Gastroesophageal sphincter (tissue), 4 donors: Measurements from ENCODE around the gene NIBAN1. TPM values are rescaled to one million over a fixed set of nuclear protein-coding genes. Genes with fewer than 3 reads are reported as not detected.

Source experiments
- ATAC-seq: fragments of 150-250 bp; one replicate; pipeline ENCODE4 v1.9.1; 2016; ENCODE audit warnings: mild to moderate bottlenecking, moderate library complexity
- H3K27ac ChIP-seq, 4 donors: fragments of 200-600 bp; sonication (generic) in 3 of 4; 1 replicate in 3 of 4; 2 replicates in 1 of 4; pipeline ENCODE4 v1.5.1; 2016 to 2019
- H3K27me3 ChIP-seq: fragments of 200-600 bp; sonication (generic); one replicate; pipeline ENCODE4 v1.5.1; 2019
- H3K36me3 ChIP-seq, 2 donors: fragments of 200-600 bp; sonication (generic); one replicate each; pipeline ENCODE4 v1.5.1; 2019; ENCODE audit warnings: control low read depth in 1 of 2
- H3K4me1 ChIP-seq, 3 donors: fragments of 200-600 bp; sonication (generic); 1 replicate in 2 of 3; 2 replicates in 1 of 3; pipeline ENCODE4 v1.5.1; 2016 to 2019; ENCODE audit warnings: control low read depth in 2 of 3
- H3K4me3 ChIP-seq, 2 donors: fragments of 200-600 bp; sonication (generic); one replicate each; pipeline ENCODE4 v1.5.1; 2019; ENCODE audit warnings: mild to moderate bottlenecking in 1 of 2, moderate library complexity in 1 of 2
- H3K9me3 ChIP-seq, 3 donors: fragments of 200-600 bp; sonication (generic); one replicate each; pipeline ENCODE4 v1.5.1; 2017 to 2019; ENCODE audit warnings: control low read depth in 2 of 3
- CTCF ChIP-seq, 4 experiments: fragments of 200-600 bp in 2 of 4; fragments of 450-650 bp in 2 of 4; sonication (generic) in 1 of 4; IDR thresholded peaks; one replicate each; pipeline ENCODE4 v1.5.1; 2017 to 2019; ENCODE audit warnings: antibody characterized with exemption in 4 of 4, mild to moderate bottlenecking in 2 of 4, moderate library complexity in 2 of 4
- EP300 ChIP-seq: sonication (generic); formaldehyde crosslinking; IDR thresholded peaks from one replicate; pipeline ENCODE4 v1.6.1; 2017; ENCODE audit warnings: antibody characterized with exemption, mild to moderate bottlenecking
- POLR2A ChIP-seq, 2 donors: fragments of 450-650 bp; IDR thresholded peaks; one replicate each; pipeline ENCODE4 v1.6.1; 2017; ENCODE audit warnings: antibody characterized with exemption in 2 of 2, mild to moderate bottlenecking in 2 of 2, moderate library complexity in 1 of 2
- POLR2AphosphoS5 ChIP-seq: sonication (generic); formaldehyde crosslinking; IDR thresholded peaks from one replicate; pipeline ENCODE4 v1.6.1; 2017; ENCODE audit warnings: antibody characterized with exemption
- WGBS, 2 donors: methylation state at CpG; one replicate each; pipeline ENCODE4 v1.1.5; 2018; ENCODE audit warnings: low coverage in 1 of 2; 5-methylcytosine and 5-hydroxymethylcytosine counted together
- total RNA-seq, 4 donors: library from RNA; depleted of rRNA; stranded (reverse); fragments of >200 nt; gene quantifications; one replicate each; pipeline ENCODE4 v1.1.0, GENCODE V29; 2016

NIBAN1 gene
- total RNA-seq, 4 donors from 2014 or later: 544 to 589 (median 567) TPM

GRCh38 chr1:184940226-184940625 is 34.1 kb downstream of the NIBAN1 start:
- no peak overlapping the region for H3K27ac ChIP-seq
- H3K27me3 ChIP-seq: no peaks in the 10 kb centered on the region
- 92 to 94% methylated on average over 2 of the region's 2 CpGs for WGBS, 2 donors
- peaks cover 6 to 66% (median 7%) of the 10 kb centered on the region in 3 donors for H3K4me1 ChIP-seq
- H3K36me3 ChIP-seq: peaks cover 0 to 2% of the 10 kb centered on the region in 2 donors
- TF ChIP-seq POLR2AphosphoS5 (no peak), CTCF (IDR thresholded peaks at IDR 0.05) (no peak), POLR2A (IDR thresholded peaks at IDR 0.05) (no peak), EP300 (no peak)
- no peak for ATAC-seq
- no peaks in the 10 kb centered on the region for H3K9me3 ChIP-seq
- H3K4me3 ChIP-seq: no peak overlapping the region

- H3K4me1 ChIP-seq: peaks cover 0 to 55% (median 0%) of the 10 kb centered on the region in 3 donors
- H3K27ac ChIP-seq: no peak overlapping the region
- no peak for ATAC-seq
Observed at GRCh38 chr1:184937729-184938128, 36.6 kb downstream of the NIBAN1 start.

GRCh38 chr1:184935920-184936798 is 38.1 kb downstream of the NIBAN1 start:
- peaks cover 0 to 63% (median 0%) of the 10 kb centered on the region in 3 donors for H3K4me1 ChIP-seq
- H3K27me3 ChIP-seq: no peaks in the 10 kb centered on the region
- H3K27ac ChIP-seq: peak overlapping the region in 1 of 4 donors; percentile 51
- H3K4me3 ChIP-seq: no peak overlapping the region
- H3K9me3 ChIP-seq: no peaks in the 10 kb centered on the region
- no peak for ATAC-seq
- TF ChIP-seq POLR2A (IDR thresholded peaks at IDR 0.05) (no peak), CTCF (IDR thresholded peaks at IDR 0.05) (no peak), EP300 (no peak), POLR2AphosphoS5 (no peak)
- 33 to 66% methylated on average over 3 to 7 of the region's 8 CpGs for WGBS, 2 donors
- peaks cover 0 to 6% of the 10 kb centered on the region in 2 donors for H3K36me3 ChIP-seq

More at GRCh38 chr1:184937729-184938128, 36.6 kb downstream of the NIBAN1 start:
- no peak overlapping the region for H3K4me3 ChIP-seq
- WGBS, 2 donors: 67 to 70% methylated on average over 2 to 4 of the region's 4 CpGs
- no peak for TF ChIP-seq CTCF (IDR thresholded peaks at IDR 0.05)
- TF ChIP-seq POLR2A (IDR thresholded peaks at IDR 0.05): no peak
- no peak for TF ChIP-seq POLR2AphosphoS5
- TF ChIP-seq EP300: no peak
- H3K9me3 ChIP-seq: no peaks in the 10 kb centered on the region
- H3K36me3 ChIP-seq: peaks cover 0 to 6% of the 10 kb centered on the region in 2 donors
- H3K27me3 ChIP-seq: no peaks in the 10 kb centered on the region

GRCh38 chr1:184933944-184934343 is 40.4 kb downstream of the NIBAN1 start:
- TF ChIP-seq CTCF (IDR thresholded peaks at IDR 0.05) (no peak), POLR2AphosphoS5 (no peak), EP300 (no peak), POLR2A (IDR thresholded peaks at IDR 0.05) (no peak)
- Histone ChIP-seq H3K4me1 (peaks cover 0 to 64% (median 5%) of the 10 kb centered on the region in 3 donors), H3K9me3 (no peaks in the 10 kb centered on the region), H3K27me3 (no peaks in the 10 kb centered on the region), H3K36me3 (peaks cover 0 to 6% of the 10 kb centered on the region in 2 donors), H3K4me3 (no peak overlapping the region), H3K27ac (no peak overlapping the region)
- ATAC-seq: no peak
- 95 to 100% methylated on average over 2 of the region's 2 CpGs for WGBS, 2 donors
